T-helper 2 cell treated with Interferon-gamma antibody and Interleukin-4, amounts not matched to agents 100 ng/mL and 5 ng/mL, for 36 hours (primary cell): ENCODE measurements around the gene PPFIBP1. TPM values are rescaled to one million over a fixed set of nuclear protein-coding genes. Genes with fewer than 3 reads are reported as not detected.

Experiments
- intact Hi-C: fragments of 100-400 bp; cut with micrococcal nuclease; formaldehyde crosslinking; loops from one replicate; pipeline ENCODE4 v1.15.1; 2023
- total RNA-seq: library from RNA; stranded (reverse); gene quantifications from 2 replicates; pipeline ENCODE4 v1.2.3, GENCODE V29; 2022

Gene PPFIBP1
- total RNA-seq, 1 donor from 2014 or later = 13.6 TPM

DNA sequence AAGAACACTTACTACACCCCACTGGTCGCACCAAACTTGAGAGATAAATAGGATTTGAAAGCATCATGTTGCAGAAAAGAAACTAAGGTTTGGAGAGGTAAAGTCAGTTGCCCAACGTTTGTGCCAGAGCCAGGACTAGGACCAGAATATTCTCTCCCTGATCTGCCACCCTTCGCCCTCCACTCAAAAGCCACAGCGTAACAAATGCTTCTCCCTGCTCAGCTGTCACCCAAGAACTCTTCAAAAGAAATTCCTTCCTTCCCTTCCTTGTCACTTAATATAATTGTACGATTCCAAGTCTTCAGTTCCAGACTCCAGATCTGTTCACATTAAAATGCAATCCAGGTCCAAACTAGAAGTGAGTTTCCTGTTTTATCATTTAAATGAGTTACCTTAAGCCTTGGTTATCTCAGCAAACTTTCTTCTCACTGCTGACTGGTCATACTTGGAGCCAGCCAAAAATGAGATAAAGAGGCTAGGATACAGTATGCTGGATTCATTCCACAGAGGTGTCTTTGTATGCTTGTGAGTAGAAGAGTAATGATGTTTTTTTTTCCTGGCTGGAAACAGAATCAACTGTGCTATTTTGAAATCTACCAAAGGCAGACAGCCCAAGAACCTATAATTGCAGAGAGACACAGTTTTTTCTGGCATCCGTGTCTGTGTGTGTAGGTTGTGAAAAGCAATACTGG lies 12.8 kb upstream of the PPFIBP1 start:
- intact Hi-C loops = no loop called here

DNA sequence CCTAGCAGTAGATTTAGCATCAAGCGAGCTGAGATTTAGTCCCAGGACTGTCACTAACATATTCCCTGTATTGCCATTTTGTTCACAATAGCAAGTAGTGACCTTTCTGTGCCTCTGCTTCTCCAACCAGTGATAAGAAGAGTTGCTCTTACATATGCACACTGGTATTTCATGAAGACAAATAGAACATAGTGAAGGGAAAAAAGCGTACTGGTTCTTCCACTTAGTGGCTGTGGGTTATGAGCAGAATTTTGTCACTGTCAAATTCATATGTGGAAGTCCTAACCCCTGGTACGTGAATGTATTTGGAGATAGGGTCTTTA lies 12.3 kb upstream of the PPFIBP1 start:
- intact Hi-C loops = no loop called here

DNA sequence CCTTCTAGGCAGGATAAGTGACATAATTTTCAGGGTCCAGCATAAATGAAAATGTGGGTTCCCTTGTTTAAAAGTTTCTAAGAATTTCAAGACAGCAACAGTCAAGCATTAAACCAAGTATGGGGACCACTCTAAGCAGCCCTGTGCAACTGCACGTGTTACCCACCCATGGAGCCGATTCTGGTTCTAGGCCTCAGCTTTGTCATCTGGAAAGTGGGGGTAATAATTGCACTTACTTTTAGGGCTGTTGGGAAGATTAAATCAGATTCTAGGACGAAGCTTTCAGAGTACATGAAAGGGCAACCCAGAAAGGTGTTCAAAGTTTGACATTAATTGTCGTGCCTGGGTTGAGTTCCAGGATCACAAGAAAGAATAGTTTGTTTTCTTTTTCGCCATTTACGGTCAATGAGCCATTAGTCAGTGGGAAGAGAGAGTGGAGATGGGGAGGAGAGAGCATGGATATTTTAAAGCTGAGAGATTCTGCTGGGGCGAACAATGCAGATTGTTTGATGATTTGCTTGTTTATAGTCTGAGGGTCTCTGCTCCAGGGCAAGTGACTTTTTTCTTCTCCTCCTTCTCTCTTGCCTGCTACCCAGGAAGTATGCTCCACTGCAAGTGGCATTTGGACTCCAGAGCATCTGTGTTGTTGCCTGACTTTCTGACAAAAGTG lies 10.7 kb upstream of the PPFIBP1 start:
- intact Hi-C loops = no loop called here

GRCh38 chr12:27515671-27516070 lies 8.3 kb upstream of the PPFIBP1 start:
- intact Hi-C loops = no loop called here

GRCh38 chr12:27516625-27517024 lies 7.4 kb upstream of the PPFIBP1 start:
- intact Hi-C loops = no loop called here

DNA sequence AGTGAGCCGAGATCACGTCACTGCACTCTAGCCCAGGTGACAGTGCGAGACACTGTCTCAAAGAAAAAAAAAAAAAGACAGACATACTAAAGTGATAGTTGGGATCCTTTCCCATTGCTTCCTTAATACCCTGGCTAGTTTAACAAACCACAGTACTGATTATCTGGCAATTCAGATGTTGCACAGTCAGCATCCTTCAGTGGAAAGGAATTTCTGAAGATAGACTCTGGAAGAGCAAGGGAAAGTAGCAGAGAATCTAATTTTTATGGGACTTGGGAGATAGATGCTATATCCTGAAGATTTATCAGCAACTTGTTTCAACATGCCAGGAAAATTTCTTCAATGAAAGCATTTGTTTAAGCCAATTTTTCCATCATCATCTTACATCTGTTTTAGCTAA lies 6.5 kb upstream of the PPFIBP1 start:
- intact Hi-C loops = no loop called here

GRCh38 chr12:27517961-27518665 lies 5.9 kb upstream of the PPFIBP1 start:
- intact Hi-C loops = no loop called here

DNA sequence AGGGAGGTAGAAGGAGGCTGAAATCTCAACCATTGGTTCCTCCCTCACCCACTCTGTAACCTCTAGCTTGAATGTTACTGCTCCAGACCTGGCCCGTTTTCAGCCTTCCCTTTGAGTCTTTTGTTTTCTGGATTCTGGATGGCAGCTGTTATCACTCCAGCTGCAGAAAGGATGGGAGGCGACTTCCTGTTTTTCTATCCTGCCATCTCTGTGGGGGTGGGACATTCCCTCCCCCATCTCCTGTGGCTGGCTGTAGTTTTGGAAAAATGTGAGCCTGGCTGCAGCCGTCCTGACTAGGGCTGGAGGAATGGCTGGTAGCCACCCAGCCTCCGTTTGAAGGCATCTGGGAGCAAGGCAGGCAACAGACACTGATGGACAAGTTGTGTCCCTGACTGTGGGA lies 2.9 kb upstream of the PPFIBP1 start:
- intact Hi-C loops = loop anchor here (5.0 to 10.0 kb wide), 5 partner anchors 84 to 674 kb away; partner anchors contain the start of genes BMAL2, CCDC91, FGFR1OP2 and INTS13

- intact Hi-C loops = loop anchor here (5.0 to 10.0 kb wide), 5 partner anchors 85 to 673 kb away; partner anchors contain the start of genes BMAL2, CCDC91, FGFR1OP2 and INTS13
These were observed 2.0 kb upstream of the PPFIBP1 start for GRCh38 chr12:27521981-27522380.

- intact Hi-C loops = loop anchor here (5.0 to 10.0 kb wide), 5 partner anchors 86 to 672 kb away; partner anchors contain the start of genes BMAL2, CCDC91, FGFR1OP2 and INTS13
These were observed 733 bp upstream of the PPFIBP1 start for GRCh38 chr12:27523305-27523641.

- intact Hi-C loops = loop anchor here (1.0 to 10.0 kb wide), 7 partner anchors 9 to 670 kb away; partner anchors contain the start of genes BMAL2, CCDC91, FGFR1OP2 and INTS13
These were observed 459 bp downstream of the PPFIBP1 start for GRCh38 chr12:27524494-27524835.

DNA sequence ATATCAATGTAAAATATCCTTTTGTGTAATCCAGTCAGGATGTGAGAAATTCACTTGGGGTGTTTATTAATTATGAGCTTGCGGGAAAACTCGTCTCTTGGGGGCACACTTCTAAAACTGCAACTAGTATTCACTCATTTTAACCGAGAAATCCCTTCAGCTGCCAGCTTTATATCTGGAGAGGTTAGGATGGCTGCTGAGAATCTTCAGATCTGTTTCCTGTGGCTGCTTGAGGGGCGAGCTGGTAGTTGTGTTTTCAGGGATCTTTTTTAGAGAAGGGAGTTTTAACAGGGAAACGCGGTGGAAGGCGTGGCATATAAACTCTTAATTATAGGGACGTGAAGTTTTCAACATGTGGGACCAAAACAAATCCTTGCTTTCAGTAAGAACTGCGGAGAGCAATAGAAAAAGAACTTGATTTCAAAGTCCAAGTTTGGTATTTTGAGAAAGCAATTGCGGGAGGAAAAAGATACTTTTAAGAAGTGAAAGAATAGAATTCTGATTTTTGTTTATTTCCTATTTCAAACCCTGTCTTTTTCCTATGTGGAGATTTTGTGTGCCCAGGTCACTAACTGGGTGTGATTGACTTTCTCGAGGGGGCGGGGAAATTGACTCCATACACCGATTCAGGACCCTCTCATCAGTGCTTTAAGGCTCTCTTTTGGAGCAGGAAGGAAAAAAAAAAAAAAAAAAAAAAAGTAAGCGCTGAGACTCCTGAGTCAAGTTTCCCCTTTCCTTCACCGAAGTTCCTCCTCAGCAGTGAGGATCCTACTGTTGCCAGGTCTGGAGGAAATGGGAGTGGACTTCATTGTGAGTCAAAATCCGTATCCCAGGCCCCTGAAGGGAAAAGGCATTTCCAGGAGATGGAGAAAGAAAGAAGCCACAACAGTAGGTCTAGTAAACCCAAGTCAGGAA lies 1.1 kb downstream of the PPFIBP1 start:
- intact Hi-C loops = loop anchor here (1.0 to 10.0 kb wide), 7 partner anchors 8 to 670 kb away; partner anchors contain the start of genes BMAL2, CCDC91, FGFR1OP2 and INTS13

GRCh38 chr12:27527512-27527911 lies 3.5 kb downstream of the PPFIBP1 start:
- intact Hi-C loops = loop anchor here (10.0 kb wide), 2 partner anchors 193 to 667 kb away; partner anchors contain the start of genes BMAL2 and CCDC91

- intact Hi-C loops = loop anchor here (10.0 kb wide), 2 partner anchors 194 to 666 kb away; partner anchors contain the start of genes BMAL2 and CCDC91
These were observed 4.8 kb downstream of the PPFIBP1 start for GRCh38 chr12:27528788-27529187.

- intact Hi-C loops = no loop called here
These were observed 6.3 kb downstream of the PPFIBP1 start for GRCh38 chr12:27530157-27530922.

- intact Hi-C loops = no loop called here
These were observed 7.9 kb downstream of the PPFIBP1 start for GRCh38 chr12:27531896-27532295.

DNA sequence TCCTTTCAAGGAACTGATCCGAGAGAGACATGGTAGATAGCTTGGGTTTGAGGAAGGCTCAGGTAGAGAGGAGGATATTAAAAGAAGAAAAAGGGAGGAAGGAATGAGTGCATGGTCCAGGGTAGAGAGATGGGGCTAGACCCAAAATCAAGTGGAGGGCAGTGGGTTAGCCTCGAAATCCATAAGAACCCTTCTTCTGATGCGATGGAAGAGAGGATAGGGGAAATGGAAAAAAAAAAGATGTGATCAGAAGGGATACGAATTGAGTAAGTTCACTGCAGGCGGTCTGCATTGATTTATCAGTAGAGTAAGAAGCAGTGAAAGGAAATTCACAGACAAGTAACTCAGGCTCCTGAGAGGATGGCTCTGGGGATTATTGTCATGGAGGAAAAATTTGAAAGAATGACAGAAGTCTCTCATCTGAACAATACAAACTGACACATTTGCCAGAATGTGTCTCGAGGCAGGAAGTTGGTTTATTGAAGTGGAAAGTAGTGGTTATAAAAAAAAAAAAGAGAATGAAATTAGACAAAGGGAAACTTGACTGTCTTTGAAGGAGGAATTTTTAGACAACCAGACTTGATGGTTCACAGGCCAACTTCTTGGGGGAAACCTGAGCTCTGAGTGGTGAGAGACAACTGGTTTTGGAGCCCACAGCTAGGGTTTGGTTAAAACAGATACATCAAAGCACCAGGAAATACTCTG lies 10.2 kb downstream of the PPFIBP1 start:
- intact Hi-C loops = no loop called here

DNA sequence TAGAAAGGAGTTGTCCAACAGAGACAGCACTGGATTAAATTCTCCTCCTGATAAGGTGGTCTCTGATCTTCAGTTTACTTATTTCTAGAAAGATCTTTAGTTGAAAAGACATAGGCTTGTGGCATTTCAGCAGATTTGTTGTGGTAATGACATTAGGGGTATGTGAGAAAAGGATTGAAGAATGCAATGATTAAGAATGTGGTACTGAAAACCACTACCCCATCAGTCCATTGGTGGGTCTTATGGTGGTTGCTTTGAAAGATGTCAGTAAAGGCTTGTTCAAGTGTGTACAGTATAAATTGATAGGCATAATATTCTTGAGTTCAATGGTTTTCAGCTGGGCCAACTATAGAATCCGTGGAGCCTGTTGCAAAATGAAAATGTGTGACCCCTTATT lies 10.8 kb downstream of the PPFIBP1 start:
- intact Hi-C loops = no loop called here

DNA sequence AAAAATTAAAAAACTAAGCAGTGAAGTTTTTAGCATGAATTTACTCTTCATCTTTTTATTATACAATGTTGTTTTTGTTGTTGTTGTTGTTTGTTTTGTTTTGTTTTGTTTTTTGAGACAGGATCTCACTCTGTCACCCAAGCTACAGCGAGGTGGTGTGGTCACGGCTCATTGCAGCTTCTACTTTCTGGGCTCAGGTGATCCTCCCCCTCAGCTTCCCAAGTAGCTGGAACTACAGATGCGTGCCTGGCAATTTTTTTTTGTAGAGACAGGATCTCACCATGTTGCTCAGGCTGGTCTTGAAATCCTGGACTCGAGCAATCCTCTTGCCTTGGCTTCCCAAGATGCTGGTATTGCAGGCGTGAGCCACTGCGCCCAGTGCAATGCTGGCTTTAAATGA lies 11.3 kb downstream of the PPFIBP1 start:
- intact Hi-C loops = no loop called here
